ENCODE measurements around the gene AMBRA1.

DNA sequence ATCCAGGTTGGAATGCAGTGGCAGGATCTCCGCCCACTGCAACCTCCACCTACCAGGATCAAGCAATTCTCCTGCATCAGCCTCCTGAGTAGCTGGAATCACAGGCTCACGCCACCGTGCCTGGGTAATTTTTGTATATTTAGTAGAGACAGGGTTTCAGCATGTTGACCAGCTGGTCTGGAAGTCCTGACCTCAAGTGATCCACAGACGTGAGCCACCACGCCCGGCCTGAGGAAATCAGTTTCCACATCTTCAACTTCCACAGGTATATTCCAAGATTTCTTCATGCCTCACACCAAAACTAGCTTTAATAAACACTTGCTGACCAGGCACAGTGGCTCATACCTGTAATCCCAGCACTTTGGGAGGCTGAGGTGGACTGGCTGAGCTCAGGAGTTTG lies 15.6 kb upstream of the AMBRA1 start:
- TF ChIP-seq POLR2A (IDR thresholded peaks at IDR 0.05; ENCODE audit: low read length) (no peak), RAD21 (conservative IDR thresholded peaks at IDR 0.05 in 1 of 2, IDR thresholded peaks at IDR 0.05 in 1 of 2) (no peak), HDAC2 (IDR thresholded peaks at IDR 0.05) (no peak)
- TF ChIP-seq, protein P1, sequence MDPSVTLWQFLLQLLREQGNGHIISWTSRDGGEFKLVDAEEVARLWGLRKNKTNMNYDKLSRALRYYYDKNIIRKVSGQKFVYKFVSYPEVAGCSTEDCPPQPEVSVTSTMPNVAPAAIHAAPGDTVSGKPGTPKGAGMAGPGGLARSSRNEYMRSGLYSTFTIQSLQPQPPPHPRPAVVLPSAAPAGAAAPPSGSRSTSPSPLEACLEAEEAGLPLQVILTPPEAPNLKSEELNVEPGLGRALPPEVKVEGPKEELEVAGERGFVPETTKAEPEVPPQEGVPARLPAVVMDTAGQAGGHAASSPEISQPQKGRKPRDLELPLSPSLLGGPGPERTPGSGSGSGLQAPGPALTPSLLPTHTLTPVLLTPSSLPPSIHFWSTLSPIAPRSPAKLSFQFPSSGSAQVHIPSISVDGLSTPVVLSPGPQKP (IDR thresholded peaks at IDR 0.05; ENCODE audit: low read depth, low read length) = no peak
- TF ChIP-seq, protein P2, sequence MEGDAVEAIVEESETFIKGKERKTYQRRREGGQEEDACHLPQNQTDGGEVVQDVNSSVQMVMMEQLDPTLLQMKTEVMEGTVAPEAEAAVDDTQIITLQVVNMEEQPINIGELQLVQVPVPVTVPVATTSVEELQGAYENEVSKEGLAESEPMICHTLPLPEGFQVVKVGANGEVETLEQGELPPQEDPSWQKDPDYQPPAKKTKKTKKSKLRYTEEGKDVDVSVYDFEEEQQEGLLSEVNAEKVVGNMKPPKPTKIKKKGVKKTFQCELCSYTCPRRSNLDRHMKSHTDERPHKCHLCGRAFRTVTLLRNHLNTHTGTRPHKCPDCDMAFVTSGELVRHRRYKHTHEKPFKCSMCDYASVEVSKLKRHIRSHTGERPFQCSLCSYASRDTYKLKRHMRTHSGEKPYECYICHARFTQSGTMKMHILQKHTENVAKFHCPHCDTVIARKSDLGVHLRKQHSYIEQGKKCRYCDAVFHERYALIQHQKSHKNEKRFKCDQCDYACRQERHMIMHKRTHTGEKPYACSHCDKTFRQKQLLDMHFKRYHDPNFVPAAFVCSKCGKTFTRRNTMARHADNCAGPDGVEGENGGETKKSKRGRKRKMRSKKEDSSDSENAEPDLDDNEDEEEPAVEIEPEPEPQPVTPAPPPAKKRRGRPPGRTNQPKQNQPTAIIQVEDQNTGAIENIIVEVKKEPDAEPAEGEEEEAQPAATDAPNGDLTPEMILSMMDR (IDR thresholded peaks at IDR 0.05) = no peak

All from A549 (cell line).